ENCODE measurements around the gene MED25. TPM values are rescaled to one million over a fixed set of nuclear protein-coding genes. Genes with fewer than 3 reads are reported as not detected.

MED25 gene
- total and polyA plus RNA-seq, 2 experiments from 2014 or later: 29.6 to 83.9 TPM

GRCh38 chr19:49855676-49856573 lies 37.8 kb downstream of the MED25 start:
- no peaks in the 10 kb centered on the region for H3K9me2 ChIP-seq (replicated peaks; ENCODE audit: insufficient read depth)
- WGBS (ENCODE audit: low lambda C conversion rate, missing lambda C conversion rate): 86% methylated on average over 21 of the region's 21 CpGs
- H4K20me1 ChIP-seq (ENCODE audit: insufficient read depth, poor library complexity, severe bottlenecking): peaks cover 68% of the 10 kb centered on the region
- peaks cover 5% of the 10 kb centered on the region for H3K36me3 ChIP-seq (replicated peaks; ENCODE audit: insufficient read depth, low read depth)
- no peak overlapping the region for H3K4me3 ChIP-seq
- no peak overlapping the region for H3K4me2 ChIP-seq
- H2AFZ ChIP-seq: no peak overlapping the region
- no peak for DNase-seq (ENCODE audit: low spot score)
- peaks cover 52% of the 10 kb centered on the region for H3K79me2 ChIP-seq
- no peaks in the 10 kb centered on the region for H3K27me3 ChIP-seq
- no peak overlapping the region for H3K27ac ChIP-seq
- peaks cover 16% of the 10 kb centered on the region for H3K4me1 ChIP-seq (ENCODE audit: insufficient read depth)
- H3K9me3 ChIP-seq (ENCODE audit: low read depth): no peaks in the 10 kb centered on the region
- TF ChIP-seq EZH2 (IDR thresholded peaks at IDR 0.05; ENCODE audit: borderline replicate concordance): no peak
- TF ChIP-seq CTCF (IDR thresholded peaks at IDR 0.05; ENCODE audit: poor library complexity): no peak
- no peak for TF ChIP-seq EZH2phosphoT487 (IDR thresholded peaks at IDR 0.05; ENCODE audit: low read depth, severe bottlenecking, unreplicated experiment)

- no peak for DNase-seq (ENCODE audit: low spot score)
- Histone ChIP-seq H4K20me1 (ENCODE audit: insufficient read depth, poor library complexity, severe bottlenecking) (peaks cover 69% of the 10 kb centered on the region), H3K9me2 (replicated peaks; ENCODE audit: insufficient read depth) (no peaks in the 10 kb centered on the region), H3K27me3 (no peaks in the 10 kb centered on the region), H3K4me2 (no peak overlapping the region), H2AFZ (no peak overlapping the region), H3K27ac (no peak overlapping the region), H3K4me3 (no peak overlapping the region), H3K79me2 (peaks cover 48% of the 10 kb centered on the region), H3K9me3 (ENCODE audit: low read depth) (no peaks in the 10 kb centered on the region), H3K36me3 (replicated peaks; ENCODE audit: insufficient read depth, low read depth) (peaks cover 5% of the 10 kb centered on the region), H3K4me1 (ENCODE audit: insufficient read depth) (peaks cover 17% of the 10 kb centered on the region)
- no peak for TF ChIP-seq CTCF (IDR thresholded peaks at IDR 0.05; ENCODE audit: poor library complexity)
- no peak for TF ChIP-seq EZH2phosphoT487 (IDR thresholded peaks at IDR 0.05; ENCODE audit: low read depth, severe bottlenecking, unreplicated experiment)
- no peak for TF ChIP-seq EZH2 (IDR thresholded peaks at IDR 0.05; ENCODE audit: borderline replicate concordance)
- WGBS (ENCODE audit: low lambda C conversion rate, missing lambda C conversion rate): 95% methylated on average over 9 of the region's 18 CpGs
These were observed 38.5 kb downstream of the MED25 start for GRCh38 chr19:49856574-49857021.

GRCh38 chr19:49857061-49857837 lies 39.2 kb downstream of the MED25 start:
- TF ChIP-seq EZH2phosphoT487 (IDR thresholded peaks at IDR 0.05; ENCODE audit: low read depth, severe bottlenecking, unreplicated experiment) (no peak), EZH2 (IDR thresholded peaks at IDR 0.05; ENCODE audit: borderline replicate concordance) (no peak), CTCF (IDR thresholded peaks at IDR 0.05; ENCODE audit: poor library complexity) (no peak)
- peaks cover 62% of the 10 kb centered on the region for H4K20me1 ChIP-seq (ENCODE audit: insufficient read depth, poor library complexity, severe bottlenecking)
- peaks cover 14% of the 10 kb centered on the region for H3K4me1 ChIP-seq (ENCODE audit: insufficient read depth)

More at GRCh38 chr19:49857061-49857837, 39.2 kb downstream of the MED25 start:
- Histone ChIP-seq H2AFZ (no peak overlapping the region), H3K4me3 (no peak overlapping the region), H3K9me3 (ENCODE audit: low read depth) (no peaks in the 10 kb centered on the region), H3K27ac (no peak overlapping the region), H3K4me2 (no peak overlapping the region), H3K79me2 (peaks cover 42% of the 10 kb centered on the region), H3K9me2 (replicated peaks; ENCODE audit: insufficient read depth) (no peaks in the 10 kb centered on the region), H3K36me3 (replicated peaks; ENCODE audit: insufficient read depth, low read depth) (peaks cover 5% of the 10 kb centered on the region), H3K27me3 (no peaks in the 10 kb centered on the region)
- 95% methylated on average over 26 of the region's 26 CpGs for WGBS (ENCODE audit: low lambda C conversion rate, missing lambda C conversion rate)
- DNase-seq (ENCODE audit: low spot score): no peak

Data from hepatocyte (in vitro differentiated cells).